Gastroesophageal sphincter (tissue), 4 donors: Measurements from ENCODE around the gene RNASE2. TPM values are rescaled to one million over a fixed set of nuclear protein-coding genes. Genes with fewer than 3 reads are reported as not detected.
"Not testable (repeated sequence)": the region's sequence is repeated elsewhere in the genome, so short reads cannot be mapped to it uniquely, and the experiment has no call there.

Experiments
- ATAC-seq: fragments of 150-250 bp; one replicate; pipeline ENCODE4 v1.9.1; 2016; ENCODE audit warnings: mild to moderate bottlenecking, moderate library complexity
- H3K27ac ChIP-seq, 4 donors: fragments of 200-600 bp; sonication (generic) in 3 of 4; 1 replicate in 3 of 4; 2 replicates in 1 of 4; pipeline ENCODE4 v1.5.1; 2016 to 2019
- H3K27me3 ChIP-seq: fragments of 200-600 bp; sonication (generic); one replicate; pipeline ENCODE4 v1.5.1; 2019
- H3K36me3 ChIP-seq, 2 donors: fragments of 200-600 bp; sonication (generic); one replicate each; pipeline ENCODE4 v1.5.1; 2019; ENCODE audit warnings: control low read depth in 1 of 2
- H3K4me1 ChIP-seq, 3 donors: fragments of 200-600 bp; sonication (generic); 1 replicate in 2 of 3; 2 replicates in 1 of 3; pipeline ENCODE4 v1.5.1; 2016 to 2019; ENCODE audit warnings: control low read depth in 2 of 3
- H3K4me3 ChIP-seq, 2 donors: fragments of 200-600 bp; sonication (generic); one replicate each; pipeline ENCODE4 v1.5.1; 2019; ENCODE audit warnings: mild to moderate bottlenecking in 1 of 2, moderate library complexity in 1 of 2
- H3K9me3 ChIP-seq, 3 donors: fragments of 200-600 bp; sonication (generic); one replicate each; pipeline ENCODE4 v1.5.1; 2017 to 2019; ENCODE audit warnings: control low read depth in 2 of 3
- CTCF ChIP-seq, 4 experiments: fragments of 200-600 bp in 2 of 4; fragments of 450-650 bp in 2 of 4; sonication (generic) in 1 of 4; IDR thresholded peaks; one replicate each; pipeline ENCODE4 v1.5.1; 2017 to 2019; ENCODE audit warnings: antibody characterized with exemption in 4 of 4, mild to moderate bottlenecking in 2 of 4, moderate library complexity in 2 of 4
- EP300 ChIP-seq: sonication (generic); formaldehyde crosslinking; IDR thresholded peaks from one replicate; pipeline ENCODE4 v1.6.1; 2017; ENCODE audit warnings: antibody characterized with exemption, mild to moderate bottlenecking
- POLR2A ChIP-seq, 2 donors: fragments of 450-650 bp; IDR thresholded peaks; one replicate each; pipeline ENCODE4 v1.6.1; 2017; ENCODE audit warnings: antibody characterized with exemption in 2 of 2, mild to moderate bottlenecking in 2 of 2, moderate library complexity in 1 of 2
- POLR2AphosphoS5 ChIP-seq: sonication (generic); formaldehyde crosslinking; IDR thresholded peaks from one replicate; pipeline ENCODE4 v1.6.1; 2017; ENCODE audit warnings: antibody characterized with exemption
- WGBS, 2 donors: methylation state at CpG; one replicate each; pipeline ENCODE4 v1.1.5; 2018; ENCODE audit warnings: low coverage in 1 of 2; 5-methylcytosine and 5-hydroxymethylcytosine counted together
- total RNA-seq, 4 donors: library from RNA; depleted of rRNA; stranded (reverse); fragments of >200 nt; gene quantifications; one replicate each; pipeline ENCODE4 v1.1.0, GENCODE V29; 2016

The RNASE2 gene
- 1 to 10 TPM in 2 of 4 donors, under 1 TPM in 1, not detected in 1; 0.93 to 7.2 (median 1.8) TPM for total RNA-seq

GRCh38 chr14:20954736-20955537, at the start of gene RNASE2:
TSS of gene RNASE2 (plus strand) at chr14:20955487. CDS start at chr14:20955772, 285 bp downstream.
- not testable (repeated sequence) for H3K4me3 ChIP-seq, H3K9me3 ChIP-seq, ATAC-seq, H3K36me3 ChIP-seq, H3K27ac ChIP-seq, H3K4me1 ChIP-seq
- 51 to 74% methylated on average over 2 to 3 of the region's 4 CpGs for WGBS, 2 donors
- H3K27me3 ChIP-seq = peaks cover 12% of the 10 kb centered on the region

GRCh38 chr14:20905676-20906075, 49.6 kb upstream of the RNASE2 start:
- TF ChIP-seq CTCF (IDR thresholded peaks at IDR 0.05) (no peak), POLR2A (IDR thresholded peaks at IDR 0.05) (no peak), EP300 (no peak), POLR2AphosphoS5 (no peak)
- WGBS, 2 donors = 83% methylated on average over 2 of the region's 2 CpGs
- no peak for ATAC-seq
- Histone ChIP-seq H3K4me3 (no peak overlapping the region), H3K9me3 (peaks cover 0 to 4% (median 0%) of the 10 kb centered on the region in 3 donors), H3K36me3 (no peaks in the 10 kb centered on the region), H3K27ac (no peak overlapping the region), H3K4me1 (no peaks in the 10 kb centered on the region), H3K27me3 (no peaks in the 10 kb centered on the region)

- no CpG with 5 or more reads among the region's 1 CpG for WGBS, 2 donors
- H3K36me3 ChIP-seq = no peaks in the 10 kb centered on the region
- H3K4me1 ChIP-seq = no peaks in the 10 kb centered on the region
- TF ChIP-seq CTCF (IDR thresholded peaks at IDR 0.05) = no peak
- no peak for TF ChIP-seq POLR2A (IDR thresholded peaks at IDR 0.05)
- H3K27me3 ChIP-seq = no peaks in the 10 kb centered on the region
- peaks cover 0 to 7% (median 0%) of the 10 kb centered on the region in 3 donors for H3K9me3 ChIP-seq
- H3K27ac ChIP-seq = no peak overlapping the region
- H3K4me3 ChIP-seq = no peak overlapping the region
- no peak for ATAC-seq
These were observed 48.1 kb upstream of the RNASE2 start for GRCh38 chr14:20907214-20907613.

GRCh38 chr14:20910822-20911221, 44.5 kb upstream of the RNASE2 start:
- H3K27me3 ChIP-seq, H3K27ac ChIP-seq, H3K4me3 ChIP-seq, H3K9me3 ChIP-seq, H3K4me1 ChIP-seq, H3K36me3 ChIP-seq, ATAC-seq: not testable (repeated sequence)
- WGBS, 2 donors = 80% methylated on average over 1 of the region's 14 CpGs; no CpG with 5 or more reads in 1 of the 2 donors

- 69 to 77% methylated on average over 4 to 5 of the region's 11 CpGs for WGBS, 2 donors
- not testable (repeated sequence) for ATAC-seq, H3K36me3 ChIP-seq
These were observed 36.1 kb upstream of the RNASE2 start for GRCh38 chr14:20919038-20919756.

GRCh38 chr14:20923766-20924297, 31.5 kb upstream of the RNASE2 start:
- not testable (repeated sequence) for H3K27ac ChIP-seq, H3K4me3 ChIP-seq, ATAC-seq, H3K9me3 ChIP-seq, H3K4me1 ChIP-seq, H3K36me3 ChIP-seq
- peaks cover 28% of the 10 kb centered on the region for H3K27me3 ChIP-seq
- WGBS, 2 donors = 22 to 42% methylated on average over 2 of the region's 2 CpGs

More at GRCh38 chr14:20919038-20919756, 36.1 kb upstream of the RNASE2 start:
- not testable (repeated sequence) for H3K4me3 ChIP-seq, H3K27ac ChIP-seq, H3K4me1 ChIP-seq, H3K9me3 ChIP-seq
- peaks cover 19% of the 10 kb centered on the region for H3K27me3 ChIP-seq
